HepG2 (cell line): ENCODE data around the gene ZNF677. TPM values are rescaled to one million over a fixed set of nuclear protein-coding genes. Genes with fewer than 3 reads are reported as not detected.

Source experiments
- ARNT ChIP-seq: fragments of 450-650 bp; IDR thresholded peaks from 2 replicates; pipeline ENCODE4 v1.6.1; 2017
- ELF3 ChIP-seq: IDR thresholded peaks from 2 replicates; pipeline ENCODE4 v1.6.1; 2016; ENCODE audit warnings: missing genetic modification reagents, missing compliant biosample characterization
- FOXA1 ChIP-seq, 2 experiments: fragments of 450-650 bp in 1 of 2; sonication (generic) in 1 of 2; formaldehyde crosslinking in 1 of 2; IDR thresholded peaks; 2 replicates each; pipeline versions ENCODE4 v1.4.0 to v1.6.1; 2016 to 2020; ENCODE audit warnings: missing genetic modification reagents in 1 of 2
- GABPA ChIP-seq, 2 experiments: IDR thresholded peaks; 2 replicates each; pipeline ENCODE4 v1.6.1; 2011 to 2016; ENCODE audit warnings: low read depth in 2 of 2, low read length in 1 of 2, missing biosample characterization in 1 of 2, missing genetic modification characterization in 1 of 2
- KAT8 ChIP-seq: IDR thresholded peaks from 2 replicates; pipeline ENCODE4 v1.6.1; 2016; ENCODE audit warnings: missing genetic modification reagents, missing compliant biosample characterization
- KDM1A ChIP-seq: IDR thresholded peaks from 2 replicates; pipeline ENCODE4 v1.6.1; 2016; ENCODE audit warnings: missing compliant biosample characterization
- NFATC3 ChIP-seq: sonication (generic); formaldehyde crosslinking; IDR thresholded peaks from 2 replicates; pipeline ENCODE4 v1.5.1; 2020; ENCODE audit warnings: mild to moderate bottlenecking, missing genetic modification reagents
- NONO ChIP-seq, 2 experiments: fragments of 450-650 bp in 1 of 2; sonication (generic) in 1 of 2; formaldehyde crosslinking in 1 of 2; IDR thresholded peaks in 1 of 2; conservative IDR thresholded peaks in 1 of 2; 2 replicates each; pipeline versions ENCODE4 v1.6.1 to v1.8.0; 2017 to 2022; ENCODE audit warnings: mild to moderate bottlenecking in 1 of 2, missing genetic modification reagents in 1 of 2, moderate library complexity in 1 of 2
- NR2C2 ChIP-seq: sonication (generic); formaldehyde crosslinking; IDR thresholded peaks from 2 replicates; pipeline ENCODE4 v1.4.0; 2020; ENCODE audit warnings: missing genetic modification reagents, mild to moderate bottlenecking, moderate library complexity, borderline replicate concordance
- PHF8 ChIP-seq: sonication (generic); formaldehyde crosslinking; IDR thresholded peaks from 2 replicates; pipeline ENCODE4 v1.5.0; 2020; ENCODE audit warnings: missing genetic modification reagents
- POLR2A ChIP-seq, 2 experiments: IDR thresholded peaks; 2 replicates each; pipeline ENCODE4 v1.6.1; 2011; ENCODE audit warnings: low read depth in 2 of 2, low read length in 2 of 2, mild to moderate bottlenecking in 1 of 2, moderate library complexity in 1 of 2; ENCODE audit not compliant: insufficient read depth in 1 of 2
- POLR2AphosphoS5 ChIP-seq: IDR thresholded peaks from 2 replicates; pipeline ENCODE4 v1.6.1; 2012; ENCODE audit warnings: low read depth, low read length
- RBM22 ChIP-seq: fragments of 200-400 bp; formaldehyde crosslinking; optimal IDR thresholded peaks from 2 replicates; pipeline ENCODE3; 2017; ENCODE audit warnings: mild to moderate bottlenecking, low read length, moderate library complexity
- SIN3A ChIP-seq: IDR thresholded peaks from 2 replicates; pipeline ENCODE4 v1.6.1; 2011; ENCODE audit warnings: low read depth, mild to moderate bottlenecking, control low read depth, low read length, borderline replicate concordance
- TARDBP ChIP-seq: sonication (generic); formaldehyde crosslinking; IDR thresholded peaks from 2 replicates; pipeline ENCODE4 v1.8.0; 2022; ENCODE audit warnings: mild to moderate bottlenecking, missing genetic modification reagents
- THAP11 ChIP-seq: IDR thresholded peaks from 2 replicates; pipeline ENCODE4 v1.6.1; 2016; ENCODE audit warnings: missing biosample characterization, missing genetic modification reagents
- ZFP1 ChIP-seq: IDR thresholded peaks from 2 replicates; pipeline ENCODE4 v1.6.1; 2016
- ZNF160 ChIP-seq: sonication (generic); formaldehyde crosslinking; IDR thresholded peaks from 2 replicates; pipeline ENCODE4 v1.8.0; 2022; ENCODE audit warnings: mild to moderate bottlenecking, inconsistent platforms, missing genetic modification reagents
- ZNF205 ChIP-seq: IDR thresholded peaks from 2 replicates; pipeline ENCODE4 v1.6.1; 2018; ENCODE audit warnings: missing biosample characterization, missing genetic modification reagents
- ZNF3 ChIP-seq: IDR thresholded peaks from 2 replicates; pipeline ENCODE4 v1.7.0; 2017; ENCODE audit warnings: inconsistent platforms
- ZNF446 ChIP-seq: sonication (generic); formaldehyde crosslinking; IDR thresholded peaks from 2 replicates; pipeline ENCODE4 v1.5.0; 2020; ENCODE audit warnings: mild to moderate bottlenecking, missing genetic modification reagents
- ZNF562 ChIP-seq: sonication (generic); formaldehyde crosslinking; IDR thresholded peaks from 2 replicates; pipeline ENCODE4 v1.8.0; 2022; ENCODE audit warnings: missing genetic modification reagents, borderline replicate concordance
- ZNF672 ChIP-seq: sonication (generic); formaldehyde crosslinking; IDR thresholded peaks from 2 replicates; pipeline ENCODE4 v1.8.1; 2022; ENCODE audit warnings: missing genetic modification reagents
- ZNF841 ChIP-seq: sonication (generic); formaldehyde crosslinking; IDR thresholded peaks from 2 replicates; pipeline ENCODE4 v1.8.1; 2023; ENCODE audit warnings: missing genetic modification reagents, borderline replicate concordance
- polyA plus RNA-seq, 8 experiments: library from polyadenylated mRNA; depleted of rRNA in 3 of 8; stranded (reverse) in 7 of 8; unstranded in 1 of 8; fragments of >200 nt; fragmentation: Illumina TruSeq in 4 of 8; extraction: Trizol in 4 of 8; gene quantifications; 2 replicates each; pipeline versions ENCODE4 v1.2.1 to v1.2.3, GENCODE V29; 2011 to 2016; ENCODE audit warnings: low read depth in 4 of 8, missing spikeins in 1 of 8, mixed read lengths in 1 of 8; ENCODE audit not compliant: insufficient read depth in 1 of 8
- total RNA-seq, 5 experiments: library from RNA; depleted of rRNA; stranded (reverse); fragments of >200 nt; fragmentation: Illumina TruSeq; extraction: Trizol; gene quantifications; 2 replicates each; pipeline ENCODE4 v1.2.3, GENCODE V29; 2016; ENCODE audit warnings: low read depth in 1 of 5
- TF ChIP-seq, protein P1 (sequence below): sonication (generic); formaldehyde crosslinking; IDR thresholded peaks from 2 replicates; pipeline ENCODE4 v1.5.1; 2020; ENCODE audit warnings: mild to moderate bottlenecking, missing genetic modification reagents, borderline replicate concordance
- TF ChIP-seq, protein P2 (sequence below): sonication (generic); formaldehyde crosslinking; IDR thresholded peaks from 2 replicates; pipeline ENCODE4 v1.4.0; 2020; ENCODE audit warnings: missing genetic modification reagents
- TF ChIP-seq, protein P3 (sequence below): sonication (generic); formaldehyde crosslinking; IDR thresholded peaks from 2 replicates; pipeline ENCODE4 v1.9.0; 2021; ENCODE audit warnings: missing genetic modification reagents, borderline replicate concordance
- TF ChIP-seq, protein P4 (sequence below): sonication (generic); formaldehyde crosslinking; IDR thresholded peaks from 2 replicates; pipeline ENCODE4 v1.5.1; 2020; ENCODE audit warnings: missing genetic modification reagents, mild to moderate bottlenecking, borderline replicate concordance

ZNF677 gene
- total and polyA plus RNA-seq, 2 of the 13 experiments (the other 11 are each of a cell fraction or from before 2014, with no cell fraction given) = not detected

DNA sequence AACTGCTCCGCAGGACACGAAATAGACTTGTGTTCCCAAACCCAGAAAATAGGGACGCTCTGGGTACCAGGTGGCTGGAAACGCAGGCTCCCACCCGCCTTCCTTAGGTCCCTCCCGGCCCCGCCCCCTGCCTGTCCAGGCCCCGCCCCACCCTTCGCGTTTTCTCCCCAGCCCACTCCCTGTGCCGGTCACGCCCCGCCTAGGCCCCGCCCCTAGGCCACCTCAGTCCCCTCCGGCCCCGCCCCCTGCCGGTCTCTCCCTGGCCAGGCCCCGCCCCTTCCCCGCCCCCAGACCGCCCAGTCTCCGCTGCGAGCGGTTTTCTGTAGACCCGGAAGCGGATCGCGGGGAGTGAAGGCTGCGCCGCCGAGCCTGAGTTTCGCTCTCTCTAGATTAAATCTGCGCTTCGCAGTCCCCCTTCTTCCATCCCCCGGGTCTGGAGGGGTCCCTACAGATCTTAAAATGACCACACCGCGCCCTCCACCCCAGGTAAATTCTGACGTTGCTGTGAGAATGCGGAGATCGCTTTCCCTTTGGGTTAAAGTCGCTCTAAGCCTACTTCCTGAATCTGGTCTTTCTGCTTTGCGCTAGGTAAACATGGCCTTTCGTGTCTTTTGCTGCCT, 57.8 kb downstream of the ZNF677 start (continued):
- TF ChIP-seq ZNF446 (CRISPR knock-in tag) (no peak), GABPA (IDR thresholded peaks at IDR 0.05; ENCODE audit: low read depth, low read length) (no peak; the same call in 1 of the 2 replicates), GABPA (CRISPR knock-in tag; IDR thresholded peaks at IDR 0.05; ENCODE audit: low read depth) (peak; percentile 59; the same call in 1 of the 2 replicates), SIN3A (peak; percentile 45; the same call in 1 of the 2 replicates), PHF8 (peak; percentile 42; the same call in 1 of the 2 replicates), ZNF672 (CRISPR knock-in tag) (no peak), KAT8 (0 out of 2 replicates have a peak, but pooled peaks have one; percentile 49), ARNT (no peak), TARDBP (CRISPR knock-in tag) (no peak), RBM22 (no peak), ZNF205 (CRISPR knock-in tag) (no peak), KDM1A (CRISPR knock-in tag) (no peak), FOXA1 (IDR thresholded peaks at IDR 0.05) (no peak), FOXA1 (CRISPR knock-in tag; IDR thresholded peaks at IDR 0.05) (peak; percentile 46), NR2C2 (CRISPR knock-in tag) (peak; percentile 70; the same call in 1 of the 2 replicates), THAP11 (CRISPR knock-in tag) (no peak), ZNF841 (CRISPR knock-in tag) (no peak), ELF3 (CRISPR knock-in tag) (0 out of 2 replicates have a peak, but pooled peaks have one; percentile 13), ZNF562 (CRISPR knock-in tag) (no peak), ZNF3 (CRISPR knock-in tag) (no peak), ZFP1 (CRISPR knock-in tag) (no peak), POLR2AphosphoS5 (peak; percentile 53), NFATC3 (CRISPR knock-in tag) (no peak), ZNF160 (no peak), POLR2A (IDR thresholded peaks at IDR 0.05; ENCODE audit: insufficient read depth in 1 of 2, low read depth in 2 of 2, low read length in 2 of 2) (peak; percentile 39 to 42; a peak in 1 of 4 replicates), NONO (IDR thresholded peaks at IDR 0.05) (no peak), NONO (CRISPR knock-in tag; conservative IDR thresholded peaks at IDR 0.05) (no peak)
- TF ChIP-seq, protein P1, sequence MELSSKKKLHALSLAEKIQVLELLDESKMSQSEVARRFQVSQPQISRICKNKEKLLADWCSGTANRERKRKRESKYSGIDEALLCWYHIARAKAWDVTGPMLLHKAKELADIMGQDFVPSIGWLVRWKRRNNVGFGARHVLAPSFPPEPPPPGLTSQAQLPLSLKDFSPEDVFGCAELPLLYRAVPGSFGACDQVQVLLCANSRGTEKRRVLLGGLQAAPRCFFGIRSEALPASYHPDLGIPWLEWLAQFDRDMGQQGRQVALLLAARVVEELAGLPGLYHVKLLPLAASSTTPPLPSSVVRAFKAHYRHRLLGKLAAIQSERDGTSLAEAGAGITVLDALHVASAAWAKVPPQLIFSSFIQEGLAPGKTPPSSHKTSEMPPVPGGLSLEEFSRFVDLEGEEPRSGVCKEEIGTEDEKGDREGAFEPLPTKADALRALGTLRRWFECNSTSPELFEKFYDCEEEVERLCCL = no peak
- TF ChIP-seq, protein P2, sequence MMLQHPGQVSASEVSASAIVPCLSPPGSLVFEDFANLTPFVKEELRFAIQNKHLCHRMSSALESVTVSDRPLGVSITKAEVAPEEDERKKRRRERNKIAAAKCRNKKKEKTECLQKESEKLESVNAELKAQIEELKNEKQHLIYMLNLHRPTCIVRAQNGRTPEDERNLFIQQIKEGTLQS (CRISPR knock-in tag) = no peak
- TF ChIP-seq, protein P3, sequence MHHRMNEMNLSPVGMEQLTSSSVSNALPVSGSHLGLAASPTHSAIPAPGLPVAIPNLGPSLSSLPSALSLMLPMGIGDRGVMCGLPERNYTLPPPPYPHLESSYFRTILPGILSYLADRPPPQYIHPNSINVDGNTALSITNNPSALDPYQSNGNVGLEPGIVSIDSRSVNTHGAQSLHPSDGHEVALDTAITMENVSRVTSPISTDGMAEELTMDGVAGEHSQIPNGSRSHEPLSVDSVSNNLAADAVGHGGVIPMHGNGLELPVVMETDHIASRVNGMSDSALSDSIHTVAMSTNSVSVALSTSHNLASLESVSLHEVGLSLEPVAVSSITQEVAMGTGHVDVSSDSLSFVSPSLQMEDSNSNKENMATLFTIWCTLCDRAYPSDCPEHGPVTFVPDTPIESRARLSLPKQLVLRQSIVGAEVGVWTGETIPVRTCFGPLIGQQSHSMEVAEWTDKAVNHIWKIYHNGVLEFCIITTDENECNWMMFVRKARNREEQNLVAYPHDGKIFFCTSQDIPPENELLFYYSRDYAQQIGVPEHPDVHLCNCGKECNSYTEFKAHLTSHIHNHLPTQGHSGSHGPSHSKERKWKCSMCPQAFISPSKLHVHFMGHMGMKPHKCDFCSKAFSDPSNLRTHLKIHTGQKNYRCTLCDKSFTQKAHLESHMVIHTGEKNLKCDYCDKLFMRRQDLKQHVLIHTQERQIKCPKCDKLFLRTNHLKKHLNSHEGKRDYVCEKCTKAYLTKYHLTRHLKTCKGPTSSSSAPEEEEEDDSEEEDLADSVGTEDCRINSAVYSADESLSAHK = no peak
- TF ChIP-seq, protein P4, sequence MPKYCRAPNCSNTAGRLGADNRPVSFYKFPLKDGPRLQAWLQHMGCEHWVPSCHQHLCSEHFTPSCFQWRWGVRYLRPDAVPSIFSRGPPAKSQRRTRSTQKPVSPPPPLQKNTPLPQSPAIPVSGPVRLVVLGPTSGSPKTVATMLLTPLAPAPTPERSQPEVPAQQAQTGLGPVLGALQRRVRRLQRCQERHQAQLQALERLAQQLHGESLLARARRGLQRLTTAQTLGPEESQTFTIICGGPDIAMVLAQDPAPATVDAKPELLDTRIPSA = no peak
